Measurements from ENCODE around the gene TUBGCP6.

Gene TUBGCP6

DNA sequence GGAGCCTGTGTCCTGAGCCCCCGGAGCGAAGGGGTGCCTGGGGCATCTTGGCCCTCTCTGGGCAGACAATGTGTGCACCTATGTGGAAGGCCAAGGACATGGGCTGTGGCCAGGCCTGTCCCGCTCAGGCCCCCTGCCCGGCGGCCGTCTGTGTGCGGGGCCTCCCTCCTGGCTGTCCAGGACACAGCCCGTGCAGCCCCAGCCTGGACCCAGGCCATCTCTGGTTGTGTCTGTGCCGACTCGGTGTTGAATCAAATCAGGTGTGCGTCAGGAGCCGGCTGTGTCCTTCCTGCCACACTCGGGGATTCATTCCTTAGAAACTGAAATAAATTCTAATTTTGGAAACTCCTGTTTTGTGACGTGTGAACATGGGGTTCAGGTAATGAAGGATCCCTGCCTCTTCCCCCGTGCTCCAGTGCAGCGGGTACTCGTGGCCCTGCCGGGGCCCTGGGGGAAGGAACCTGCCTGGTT lies 45.5 kb downstream of the TUBGCP6 start:
- TF ChIP-seq, protein P1, sequence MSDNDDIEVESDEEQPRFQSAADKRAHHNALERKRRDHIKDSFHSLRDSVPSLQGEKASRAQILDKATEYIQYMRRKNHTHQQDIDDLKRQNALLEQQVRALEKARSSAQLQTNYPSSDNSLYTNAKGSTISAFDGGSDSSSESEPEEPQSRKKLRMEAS (IDR thresholded peaks at IDR 0.05; ENCODE audit: low read depth, low read length) = no peak
- TF ChIP-seq MYC (IDR thresholded peaks at IDR 0.05; ENCODE audit: low read depth, low read length) (no peak), POLR2A (IDR thresholded peaks at IDR 0.05; ENCODE audit: extremely low read depth, insufficient read length) (no peak)
- TF ChIP-seq, protein P2, sequence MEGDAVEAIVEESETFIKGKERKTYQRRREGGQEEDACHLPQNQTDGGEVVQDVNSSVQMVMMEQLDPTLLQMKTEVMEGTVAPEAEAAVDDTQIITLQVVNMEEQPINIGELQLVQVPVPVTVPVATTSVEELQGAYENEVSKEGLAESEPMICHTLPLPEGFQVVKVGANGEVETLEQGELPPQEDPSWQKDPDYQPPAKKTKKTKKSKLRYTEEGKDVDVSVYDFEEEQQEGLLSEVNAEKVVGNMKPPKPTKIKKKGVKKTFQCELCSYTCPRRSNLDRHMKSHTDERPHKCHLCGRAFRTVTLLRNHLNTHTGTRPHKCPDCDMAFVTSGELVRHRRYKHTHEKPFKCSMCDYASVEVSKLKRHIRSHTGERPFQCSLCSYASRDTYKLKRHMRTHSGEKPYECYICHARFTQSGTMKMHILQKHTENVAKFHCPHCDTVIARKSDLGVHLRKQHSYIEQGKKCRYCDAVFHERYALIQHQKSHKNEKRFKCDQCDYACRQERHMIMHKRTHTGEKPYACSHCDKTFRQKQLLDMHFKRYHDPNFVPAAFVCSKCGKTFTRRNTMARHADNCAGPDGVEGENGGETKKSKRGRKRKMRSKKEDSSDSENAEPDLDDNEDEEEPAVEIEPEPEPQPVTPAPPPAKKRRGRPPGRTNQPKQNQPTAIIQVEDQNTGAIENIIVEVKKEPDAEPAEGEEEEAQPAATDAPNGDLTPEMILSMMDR (IDR thresholded peaks at IDR 0.05; ENCODE audit: low read depth, low read length) = no peak
- no peak for DNase-seq (ENCODE audit: low read depth)
- no peak overlapping the region for H3K4me3 ChIP-seq (ENCODE audit: low read depth, low read length)

- DNase-seq (ENCODE audit: low read depth) = no peak
- H3K4me3 ChIP-seq (ENCODE audit: low read depth, low read length) = no peak overlapping the region
- TF ChIP-seq, protein P1 (IDR thresholded peaks at IDR 0.05; ENCODE audit: low read depth, low read length) = no peak
- TF ChIP-seq MYC (IDR thresholded peaks at IDR 0.05; ENCODE audit: low read depth, low read length) (no peak), POLR2A (IDR thresholded peaks at IDR 0.05; ENCODE audit: extremely low read depth, insufficient read length) (no peak)
- TF ChIP-seq, protein P2 (IDR thresholded peaks at IDR 0.05; ENCODE audit: low read depth, low read length) = no peak
Observed at GRCh38 chr22:50198624-50199017, 46.2 kb downstream of the TUBGCP6 start.

GRCh38 chr22:50197856-50198623 lies 46.8 kb downstream of the TUBGCP6 start:
- DNase-seq (ENCODE audit: low read depth) = no peak
- no peak for TF ChIP-seq POLR2A (IDR thresholded peaks at IDR 0.05; ENCODE audit: extremely low read depth, insufficient read length)
- TF ChIP-seq MYC (IDR thresholded peaks at IDR 0.05; ENCODE audit: low read depth, low read length) = no peak
- TF ChIP-seq, protein P1 (IDR thresholded peaks at IDR 0.05; ENCODE audit: low read depth, low read length) = no peak
- TF ChIP-seq, protein P2 (IDR thresholded peaks at IDR 0.05; ENCODE audit: low read depth, low read length) = no peak
- H3K4me3 ChIP-seq (ENCODE audit: low read depth, low read length) = no peak overlapping the region

DNA sequence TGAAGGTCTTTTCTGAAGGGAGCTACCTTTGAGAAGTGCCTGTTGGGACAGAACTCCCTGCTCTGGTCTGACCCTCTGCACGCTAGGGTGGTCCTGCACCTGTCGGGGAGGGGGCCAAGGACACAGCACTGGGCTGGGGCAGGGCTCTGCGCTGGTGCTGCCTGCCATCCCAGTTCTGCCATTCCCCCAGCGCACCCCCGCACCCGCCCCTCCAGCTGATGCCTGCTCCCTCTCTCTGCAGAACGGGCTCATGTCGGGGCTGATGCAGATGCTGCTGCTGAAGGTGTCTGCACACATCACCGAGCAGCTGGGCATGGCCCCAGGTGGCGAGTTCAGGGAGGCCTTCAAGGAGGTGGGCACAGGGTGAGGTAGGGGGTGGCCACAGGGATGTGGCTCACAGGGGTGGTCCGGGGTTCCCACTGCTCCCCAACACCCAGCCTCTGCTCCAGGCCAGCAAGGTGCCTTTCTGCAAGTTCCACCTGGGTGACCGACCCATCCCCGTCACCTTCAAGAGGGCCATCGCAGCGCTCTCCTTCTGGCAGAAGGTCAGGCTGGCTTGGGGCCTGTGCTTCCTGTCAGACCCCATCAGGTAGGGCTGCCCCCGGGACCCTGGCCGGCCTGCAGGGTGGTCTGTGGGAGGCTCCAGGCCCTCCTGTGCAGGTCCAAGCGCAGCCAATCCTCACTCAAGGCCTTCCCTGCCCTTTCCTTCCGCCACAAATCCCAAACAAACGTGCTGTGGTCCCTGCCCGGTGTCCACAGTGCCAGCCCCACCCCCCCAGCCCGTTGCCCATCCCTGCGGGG lies 47.6 kb downstream of the TUBGCP6 start:
- DNase-seq (ENCODE audit: low read depth) = no peak
- H3K4me3 ChIP-seq (ENCODE audit: low read depth, low read length) = no peak overlapping the region
- TF ChIP-seq POLR2A (IDR thresholded peaks at IDR 0.05; ENCODE audit: extremely low read depth, insufficient read length) (no peak), MYC (IDR thresholded peaks at IDR 0.05; ENCODE audit: low read depth, low read length) (no peak)
- TF ChIP-seq, protein P2 (IDR thresholded peaks at IDR 0.05; ENCODE audit: low read depth, low read length) = no peak
- TF ChIP-seq, protein P1 (IDR thresholded peaks at IDR 0.05; ENCODE audit: low read depth, low read length) = no peak

DNA sequence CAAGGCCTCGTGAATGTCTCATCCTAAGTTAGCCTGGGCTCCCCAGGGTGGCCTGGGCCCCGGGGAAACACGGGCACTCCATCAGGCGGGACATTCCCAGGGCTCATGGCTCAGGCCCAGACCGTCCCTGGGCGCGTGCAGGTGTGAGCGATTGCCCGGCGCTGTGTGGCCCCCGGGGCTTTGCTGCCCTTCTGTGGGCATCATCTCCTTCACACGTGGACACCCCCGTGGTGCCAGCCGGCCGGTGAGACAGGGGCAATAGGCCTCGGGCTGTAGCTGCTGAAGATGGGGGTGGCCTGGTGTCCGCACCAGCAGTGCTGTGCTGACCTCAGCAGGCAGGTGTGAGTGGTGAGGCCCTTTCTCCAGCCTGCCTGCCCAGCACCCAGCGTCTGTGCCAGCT lies 48.6 kb downstream of the TUBGCP6 start:
- TF ChIP-seq, protein P2 (IDR thresholded peaks at IDR 0.05; ENCODE audit: low read depth, low read length) = no peak
- DNase-seq (ENCODE audit: low read depth) = no peak
- no peak overlapping the region for H3K4me3 ChIP-seq (ENCODE audit: low read depth, low read length)
